Vagina (tissue), 2 donors: ENCODE measurements around the gene AIG1. TPM values are rescaled to one million over a fixed set of nuclear protein-coding genes. Genes with fewer than 3 reads are reported as not detected.

Source experiments
- DNase-seq, 2 donors: peaks; one replicate each; pipeline ENCODE4 v3.0.0-alpha.2; 2017; ENCODE audit errors: extremely low spot score in 2 of 2
- H3K27ac ChIP-seq: fragments of 200-600 bp; sonication (generic); one replicate; pipeline ENCODE4 v1.5.1; 2019
- H3K27me3 ChIP-seq: fragments of 200-600 bp; sonication (generic); one replicate; pipeline ENCODE4 v1.5.1; 2019
- H3K36me3 ChIP-seq, 2 donors: fragments of 200-600 bp; sonication (generic); one replicate each; pipeline ENCODE4 v1.5.1; 2017 to 2019
- H3K4me1 ChIP-seq: fragments of 200-600 bp; sonication (generic); one replicate; pipeline ENCODE4 v1.5.1; 2019
- H3K4me3 ChIP-seq, 2 donors: fragments of 200-600 bp; sonication (generic); 1 replicate in 1 of 2; 2 replicates in 1 of 2; pipeline ENCODE4 v1.5.1; 2016 to 2019
- H3K9me3 ChIP-seq: fragments of 200-600 bp; sonication (generic); one replicate; pipeline ENCODE4 v1.5.1; 2019
- POLR2A ChIP-seq, 2 donors: fragments of 450-650 bp; IDR thresholded peaks; one replicate each; pipeline ENCODE4 v1.6.1; 2017; ENCODE audit warnings: antibody characterized with exemption in 2 of 2, mild to moderate bottlenecking in 2 of 2, moderate library complexity in 2 of 2
- POLR2AphosphoS5 ChIP-seq, 2 donors: sonication (generic); formaldehyde crosslinking; IDR thresholded peaks; one replicate each; pipeline ENCODE4 v1.9.0; 2017; ENCODE audit warnings: antibody characterized with exemption in 2 of 2, mild to moderate bottlenecking in 2 of 2, low read depth in 1 of 2; ENCODE audit not compliant: insufficient read depth in 1 of 2
- intact Hi-C: fragments of 100-400 bp; cut with DNase I; formaldehyde crosslinking; loops from one replicate; pipeline ENCODE4 v1.15.1; 2023
- total RNA-seq: library from RNA; depleted of rRNA; stranded (reverse); fragments of >200 nt; gene quantifications from one replicate; pipeline ENCODE4 v1.2.3, GENCODE V29; 2016
- TF ChIP-seq, protein P1 (sequence below), 3 experiments: fragments of 450-650 bp in 2 of 3; fragments of 200-600 bp in 1 of 3; sonication (generic) in 1 of 3; IDR thresholded peaks; one replicate each; pipeline ENCODE4 v1.5.1; 2017 to 2019; ENCODE audit warnings: antibody characterized with exemption in 3 of 3, mild to moderate bottlenecking in 2 of 3, moderate library complexity in 2 of 3

Gene AIG1
- total RNA-seq, 1 donor from 2014 or later = 22.3 TPM

DNA sequence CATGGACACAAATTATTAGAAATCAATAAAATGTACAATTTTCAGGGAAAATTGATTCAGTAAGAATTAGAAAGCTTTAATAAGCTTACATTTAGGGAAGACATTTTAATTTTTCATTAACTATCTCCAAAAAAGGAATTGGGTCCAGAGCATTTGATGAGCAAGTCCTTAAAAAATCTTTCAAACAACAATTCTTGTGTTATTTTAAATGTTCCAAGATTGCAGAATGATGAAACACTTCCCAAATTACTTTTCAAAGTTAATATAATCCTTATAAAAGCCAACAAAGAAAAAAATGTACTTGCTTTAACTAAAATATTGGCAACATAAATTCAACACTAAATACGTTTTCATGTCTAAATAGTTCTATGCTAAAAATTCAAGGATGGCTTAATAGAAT is 287.8 kb downstream of the AIG1 start:
- intact Hi-C loops = no loop called here
- no peak overlapping the region for H3K4me3 ChIP-seq
- TF ChIP-seq, protein P1, sequence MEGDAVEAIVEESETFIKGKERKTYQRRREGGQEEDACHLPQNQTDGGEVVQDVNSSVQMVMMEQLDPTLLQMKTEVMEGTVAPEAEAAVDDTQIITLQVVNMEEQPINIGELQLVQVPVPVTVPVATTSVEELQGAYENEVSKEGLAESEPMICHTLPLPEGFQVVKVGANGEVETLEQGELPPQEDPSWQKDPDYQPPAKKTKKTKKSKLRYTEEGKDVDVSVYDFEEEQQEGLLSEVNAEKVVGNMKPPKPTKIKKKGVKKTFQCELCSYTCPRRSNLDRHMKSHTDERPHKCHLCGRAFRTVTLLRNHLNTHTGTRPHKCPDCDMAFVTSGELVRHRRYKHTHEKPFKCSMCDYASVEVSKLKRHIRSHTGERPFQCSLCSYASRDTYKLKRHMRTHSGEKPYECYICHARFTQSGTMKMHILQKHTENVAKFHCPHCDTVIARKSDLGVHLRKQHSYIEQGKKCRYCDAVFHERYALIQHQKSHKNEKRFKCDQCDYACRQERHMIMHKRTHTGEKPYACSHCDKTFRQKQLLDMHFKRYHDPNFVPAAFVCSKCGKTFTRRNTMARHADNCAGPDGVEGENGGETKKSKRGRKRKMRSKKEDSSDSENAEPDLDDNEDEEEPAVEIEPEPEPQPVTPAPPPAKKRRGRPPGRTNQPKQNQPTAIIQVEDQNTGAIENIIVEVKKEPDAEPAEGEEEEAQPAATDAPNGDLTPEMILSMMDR (IDR thresholded peaks at IDR 0.05) = no peak
- no peak for TF ChIP-seq POLR2AphosphoS5 (IDR thresholded peaks at IDR 0.05; ENCODE audit: insufficient read depth in 1 of 2, low read depth in 1 of 2)

DNA sequence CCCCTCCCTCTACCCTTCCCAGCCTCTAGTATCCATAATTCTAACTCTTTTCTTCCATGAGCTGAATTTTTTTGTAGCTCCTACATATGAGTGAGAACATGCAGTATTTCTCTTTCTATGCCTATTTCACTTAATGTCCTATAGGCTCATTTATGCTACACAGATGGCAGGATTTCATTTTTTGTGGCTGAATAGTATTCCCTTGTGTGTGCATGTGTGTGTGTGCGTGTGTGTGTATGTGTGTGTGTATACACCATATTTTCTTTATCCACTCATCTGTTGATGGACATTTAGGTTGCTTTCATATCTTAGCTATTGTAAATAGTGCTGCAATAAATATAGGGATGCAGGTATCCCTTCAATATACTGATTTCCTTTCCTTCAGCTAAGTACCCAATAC is 288.8 kb downstream of the AIG1 start:
- Histone ChIP-seq H3K4me1 (no peaks in the 10 kb centered on the region), H3K9me3 (no peaks in the 10 kb centered on the region), H3K4me3 (no peak overlapping the region), H3K36me3 (no peaks in the 10 kb centered on the region), H3K27me3 (no peaks in the 10 kb centered on the region), H3K27ac (no peak overlapping the region)
- no peak for DNase-seq
- TF ChIP-seq POLR2A (IDR thresholded peaks at IDR 0.05) = no peak
- TF ChIP-seq, protein P1 (IDR thresholded peaks at IDR 0.05) = no peak
- no peak for TF ChIP-seq POLR2AphosphoS5 (IDR thresholded peaks at IDR 0.05; ENCODE audit: insufficient read depth in 1 of 2, low read depth in 1 of 2)
- intact Hi-C loops = no loop called here

More for the DNA sequence above, 287.8 kb downstream of the AIG1 start:
- H3K27ac ChIP-seq = no peak overlapping the region
- no peaks in the 10 kb centered on the region for H3K27me3 ChIP-seq
- DNase-seq = no peak
- H3K4me1 ChIP-seq = no peaks in the 10 kb centered on the region
- no peaks in the 10 kb centered on the region for H3K9me3 ChIP-seq
- H3K36me3 ChIP-seq = no peaks in the 10 kb centered on the region

DNA sequence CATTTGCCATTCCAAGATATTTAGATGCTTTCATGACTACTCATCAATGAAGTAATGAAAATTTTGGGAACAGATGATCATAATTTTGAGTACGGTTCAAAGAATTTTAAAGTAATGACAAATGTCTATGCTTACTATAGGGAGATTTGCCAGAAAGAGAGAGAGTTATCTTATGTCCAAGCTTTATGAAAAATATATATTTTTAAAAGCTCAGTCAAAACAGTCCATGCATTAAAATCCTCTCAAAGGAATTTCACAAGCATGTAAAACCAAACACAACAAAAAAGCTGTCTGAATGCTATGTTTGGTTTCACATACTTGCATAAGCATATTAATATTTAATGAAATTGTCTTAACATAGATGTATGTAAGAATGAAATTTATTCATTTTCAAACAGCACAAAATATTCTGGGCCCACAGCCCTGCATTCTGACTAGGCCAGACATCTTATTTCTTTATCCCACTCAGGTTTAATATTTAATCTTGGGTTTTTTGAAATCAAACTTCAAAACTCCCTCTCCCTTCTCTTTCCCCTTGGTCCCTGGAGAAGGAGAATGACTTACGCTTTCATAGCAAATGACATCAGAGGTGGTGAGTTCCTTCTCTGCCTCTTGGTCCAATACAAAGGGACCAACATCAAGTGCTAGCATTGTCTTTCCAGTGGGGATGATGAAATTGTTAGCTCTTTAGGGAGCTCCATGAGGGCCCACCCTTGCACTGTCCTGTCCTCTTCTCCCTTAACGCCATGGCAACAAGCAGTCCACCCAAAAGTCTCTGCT is 295.6 kb downstream of the AIG1 start:
- H3K4me1 ChIP-seq = no peaks in the 10 kb centered on the region
- TF ChIP-seq, protein P1 (IDR thresholded peaks at IDR 0.05) = no peak
- TF ChIP-seq POLR2AphosphoS5 (IDR thresholded peaks at IDR 0.05; ENCODE audit: insufficient read depth in 1 of 2, low read depth in 1 of 2) (no peak), POLR2A (IDR thresholded peaks at IDR 0.05) (no peak)
- intact Hi-C loops = no loop called here

DNA sequence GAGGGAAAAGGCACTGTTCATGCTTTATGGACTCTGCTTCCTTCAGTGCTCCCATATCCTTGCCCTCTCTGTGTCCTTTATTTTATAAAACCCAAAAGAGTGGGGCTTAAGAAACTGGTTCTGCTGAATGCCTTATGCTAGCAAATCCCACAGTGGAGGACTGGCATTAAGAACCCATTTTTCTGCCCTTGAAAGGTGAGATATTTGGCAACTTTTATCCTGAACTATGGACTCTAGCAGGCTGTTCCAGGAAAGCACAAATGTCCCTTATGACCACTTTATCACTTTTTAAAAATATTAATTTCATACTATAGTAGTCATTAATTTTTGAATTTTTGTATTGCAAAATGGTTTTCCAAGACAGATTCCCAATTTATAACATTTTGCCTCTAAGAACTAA is 296.5 kb downstream of the AIG1 start:
- H3K27ac ChIP-seq = no peak overlapping the region
- TF ChIP-seq POLR2AphosphoS5 (IDR thresholded peaks at IDR 0.05; ENCODE audit: insufficient read depth in 1 of 2, low read depth in 1 of 2) (no peak), POLR2A (IDR thresholded peaks at IDR 0.05) (no peak)
- TF ChIP-seq, protein P1 (IDR thresholded peaks at IDR 0.05) = no peak
- no peak overlapping the region for H3K4me3 ChIP-seq
- H3K36me3 ChIP-seq = no peaks in the 10 kb centered on the region
- H3K4me1 ChIP-seq = no peaks in the 10 kb centered on the region
- no peaks in the 10 kb centered on the region for H3K27me3 ChIP-seq
- H3K9me3 ChIP-seq = no peaks in the 10 kb centered on the region
- DNase-seq = no peak
- intact Hi-C loops = no loop called here

More for the DNA sequence above, 295.6 kb downstream of the AIG1 start:
- DNase-seq = no peak
- no peaks in the 10 kb centered on the region for H3K27me3 ChIP-seq
- H3K27ac ChIP-seq = no peak overlapping the region
- H3K4me3 ChIP-seq = no peak overlapping the region
- H3K9me3 ChIP-seq = no peaks in the 10 kb centered on the region
- H3K36me3 ChIP-seq = no peaks in the 10 kb centered on the region

DNA sequence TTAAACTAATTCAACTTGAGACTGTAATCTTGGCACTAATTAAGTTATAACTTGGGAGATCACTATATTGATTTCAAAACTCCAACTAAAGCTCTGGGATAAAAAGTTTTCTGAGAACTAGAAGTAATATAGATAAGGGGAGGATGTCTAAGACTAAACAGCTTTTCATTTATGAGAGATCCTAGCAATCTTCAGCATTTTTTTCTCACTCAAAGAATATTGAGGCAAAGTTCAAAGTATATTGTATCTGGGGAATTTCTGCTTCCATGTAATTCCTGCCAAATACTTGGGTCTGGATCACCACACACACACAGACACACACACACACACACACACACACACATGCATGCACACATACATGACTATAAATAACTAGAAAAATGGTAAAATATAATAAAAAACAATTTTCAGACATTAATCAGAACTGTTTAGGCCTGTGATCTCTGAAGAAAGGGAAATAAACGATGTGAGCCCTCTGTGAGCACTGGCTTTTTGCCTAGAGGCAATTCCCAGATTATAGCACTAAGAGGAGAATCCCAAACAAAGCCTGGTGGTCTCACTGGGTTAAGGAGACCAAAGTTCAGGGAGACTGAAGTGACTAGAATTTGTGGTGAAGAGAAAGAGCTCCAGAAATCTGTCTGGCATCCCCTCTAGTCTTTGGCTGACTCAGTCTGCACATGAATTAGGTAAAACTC is 297.0 kb downstream of the AIG1 start:
- intact Hi-C loops = no loop called here
- Histone ChIP-seq H3K4me1 (no peaks in the 10 kb centered on the region), H3K27ac (no peak overlapping the region), H3K9me3 (no peaks in the 10 kb centered on the region), H3K36me3 (no peaks in the 10 kb centered on the region), H3K4me3 (no peak overlapping the region), H3K27me3 (no peaks in the 10 kb centered on the region)
- TF ChIP-seq POLR2AphosphoS5 (IDR thresholded peaks at IDR 0.05; ENCODE audit: insufficient read depth in 1 of 2, low read depth in 1 of 2) = no peak
- TF ChIP-seq, protein P1 (IDR thresholded peaks at IDR 0.05) = no peak
- no peak for TF ChIP-seq POLR2A (IDR thresholded peaks at IDR 0.05)
- no peak for DNase-seq
